H1 (cell line): Measurements from ENCODE around the gene TBC1D19. TPM values are rescaled to one million over a fixed set of nuclear protein-coding genes. Genes with fewer than 3 reads are reported as not detected.

Experiments
- CTCF ChIA-PET: fragments of 300-600 bp; sonication (Branson Sonifier 250); formaldehyde crosslinking; loops from one replicate; lab custom pipeline; 2021; ENCODE audit not compliant: partially characterized antibody; lab: Charles Lee
- POLR2A ChIA-PET: fragments of 300-600 bp; sonication (Branson Sonifier 250); formaldehyde crosslinking; loops from one replicate; lab custom pipeline; 2021; ENCODE audit warnings: inconsistent platforms; ENCODE audit not compliant: partially characterized antibody; lab: Charles Lee
- DNase-seq, 2 experiments: peaks; one replicate each; pipeline versions ENCODE4 v3.0.0 to v3.0.0-alpha.2; 2010 to 2022; ENCODE audit warnings: low spot score in 2 of 2, low read depth in 1 of 2, mixed read lengths in 1 of 2
- FAIRE-seq: peaks from 2 replicates; lab custom pipeline; 2011; peaks lifted over from hg19 to GRCh38; lab: Jason Lieb, UNC
- H2AFZ ChIP-seq: 2 replicates; pipeline ENCODE4 v1.8.1; 2012; ENCODE audit warnings: low read length, inconsistent platforms
- H2AK5ac ChIP-seq: 2 replicates; pipeline ENCODE4 v1.6.1; 2013; ENCODE audit warnings: low read depth, low read length
- H2BK120ac ChIP-seq: replicated peaks from 2 replicates; pipeline ENCODE3; 2013; ENCODE audit warnings: low read depth, low read length, inconsistent platforms
- H2BK12ac ChIP-seq: 2 replicates; pipeline ENCODE4 v1.6.1; 2013; ENCODE audit warnings: low read depth, low read length
- H2BK15ac ChIP-seq: 2 replicates; pipeline ENCODE4 v1.6.1; 2013; ENCODE audit warnings: low read length
- H2BK20ac ChIP-seq: 2 replicates; pipeline ENCODE4 v1.6.1; 2013; ENCODE audit warnings: low read length
- H2BK5ac ChIP-seq: 2 replicates; pipeline ENCODE4 v1.6.1; 2013; ENCODE audit warnings: low read depth, low read length
- H3K14ac ChIP-seq: 2 replicates; pipeline ENCODE4 v1.6.1; 2013; ENCODE audit warnings: inconsistent platforms; ENCODE audit not compliant: insufficient read length
- H3K18ac ChIP-seq: 2 replicates; pipeline ENCODE4 v1.6.1; 2013; ENCODE audit warnings: low read length; ENCODE audit errors: extremely low read depth
- H3K23ac ChIP-seq: 2 replicates; pipeline ENCODE4 v1.6.1; 2013; ENCODE audit warnings: inconsistent platforms; ENCODE audit not compliant: insufficient read length
- H3K23me2 ChIP-seq: 2 replicates; pipeline ENCODE4 v1.6.1; 2013; ENCODE audit warnings: low read depth, low read length
- H3K27ac ChIP-seq: 2 replicates; pipeline ENCODE4 v1.6.1; 2011; ENCODE audit warnings: low read depth, low read length, inconsistent platforms
- H3K27me3 ChIP-seq, 4 experiments: replicated peaks in 1 of 4; 1 replicate in 1 of 4; 2 replicates in 3 of 4; pipeline versions ENCODE4 v1.6.1 to v1.8.1; 2011 to 2013; ENCODE audit warnings: low read length in 3 of 4, mild to moderate bottlenecking in 3 of 4, inconsistent platforms in 2 of 4, mixed read lengths in 2 of 4, moderate library complexity in 1 of 4; ENCODE audit not compliant: control insufficient read depth in 3 of 4, insufficient read depth in 3 of 4; ENCODE audit errors: extremely low read depth in 1 of 4
- H3K36me3 ChIP-seq, 4 experiments: 2 replicates each; pipeline versions ENCODE4 v1.6.1 to v1.8.1; 2011 to 2013; ENCODE audit warnings: mild to moderate bottlenecking in 4 of 4, low read length in 3 of 4, moderate library complexity in 2 of 4, control low read depth in 1 of 4, inconsistent platforms in 1 of 4; ENCODE audit not compliant: insufficient read depth in 4 of 4, control insufficient read depth in 2 of 4
- H3K4ac ChIP-seq: replicated peaks from 2 replicates; pipeline ENCODE3; 2013; ENCODE audit warnings: low read length, low read depth, mixed read lengths, inconsistent platforms; ENCODE audit not compliant: insufficient read length
- H3K4me1 ChIP-seq, 4 experiments: replicated peaks in 1 of 4; 1 replicate in 1 of 4; 2 replicates in 3 of 4; pipeline versions ENCODE4 v1.6.1 to v1.8.1; 2011 to 2013; ENCODE audit warnings: low read length in 3 of 4, inconsistent platforms in 2 of 4, mixed read lengths in 1 of 4; ENCODE audit not compliant: insufficient read depth in 4 of 4, control insufficient read depth in 3 of 4
- H3K4me2 ChIP-seq, 2 experiments: 2 replicates each; pipeline versions ENCODE4 v1.6.1 to v1.8.1; 2011 to 2013; ENCODE audit warnings: low read depth in 2 of 2, low read length in 2 of 2, control low read depth in 1 of 2, inconsistent platforms in 1 of 2, mild to moderate bottlenecking in 1 of 2; ENCODE audit not compliant: insufficient read depth in 1 of 2
- H3K4me3 ChIP-seq, 4 experiments: fragments of 200-600, 300-600 bp in 1 of 4; sonication (generic), shearing (Covaris generic), sonication (Bioruptor Twin) in 1 of 4; 2 replicates each; pipeline versions ENCODE4 v1.5.1 to v1.8.1; 2011 to 2016; ENCODE audit warnings: low read length in 4 of 4, low read depth in 3 of 4, control low read depth in 2 of 4, inconsistent platforms in 2 of 4, mild to moderate bottlenecking in 2 of 4, mixed read lengths in 1 of 4, moderate library complexity in 1 of 4; ENCODE audit not compliant: insufficient read depth in 2 of 4; ENCODE audit errors: extremely low read depth in 1 of 4
- H3K56ac ChIP-seq: replicated peaks from 2 replicates; pipeline ENCODE3; 2013; ENCODE audit warnings: low read depth, mild to moderate bottlenecking, mixed read lengths, low read length, inconsistent platforms; ENCODE audit not compliant: insufficient read length
- H3K79me1 ChIP-seq: 2 replicates; pipeline ENCODE4 v1.6.1; 2013; ENCODE audit warnings: low read depth, low read length, control low read depth
- H3K79me2 ChIP-seq, 2 experiments: 2 replicates each; pipeline versions ENCODE4 v1.6.1 to v1.8.1; 2012 to 2013; ENCODE audit warnings: low read length in 2 of 2, mild to moderate bottlenecking in 2 of 2, inconsistent platforms in 1 of 2; ENCODE audit not compliant: insufficient read depth in 2 of 2, control insufficient read depth in 1 of 2
- H3K9ac ChIP-seq, 4 experiments: replicated peaks in 1 of 4; 1 replicate in 1 of 4; 2 replicates in 3 of 4; pipeline versions ENCODE4 v1.6.1 to v1.8.1; 2011 to 2013; ENCODE audit warnings: low read depth in 3 of 4, low read length in 3 of 4, control low read depth in 2 of 4, mild to moderate bottlenecking in 2 of 4, moderate library complexity in 2 of 4, inconsistent platforms in 1 of 4; ENCODE audit errors: extremely low read depth in 1 of 4
- H3K9me3 ChIP-seq, 2 experiments: 2 replicates each; pipeline versions ENCODE4 v1.6.1 to v1.8.1; 2012 to 2013; ENCODE audit warnings: mild to moderate bottlenecking in 2 of 2, moderate library complexity in 2 of 2, control low read depth in 1 of 2, inconsistent platforms in 1 of 2, low read depth in 1 of 2, low read length in 1 of 2, mixed read lengths in 1 of 2; ENCODE audit not compliant: insufficient read depth in 2 of 2
- H4K20me1 ChIP-seq, 2 experiments: replicated peaks in 1 of 2; 2 replicates each; pipeline versions ENCODE3 to v1.8.1; 2011 to 2013; ENCODE audit warnings: inconsistent platforms in 2 of 2, low read length in 2 of 2, mild to moderate bottlenecking in 1 of 2; ENCODE audit not compliant: insufficient read depth in 2 of 2, control insufficient read depth in 1 of 2
- H4K5ac ChIP-seq: 2 replicates; pipeline ENCODE4 v1.6.1; 2013; ENCODE audit warnings: low read length, low read depth, mixed read lengths, inconsistent platforms; ENCODE audit not compliant: insufficient read length
- H4K8ac ChIP-seq: 2 replicates; pipeline ENCODE4 v1.8.0; 2013; ENCODE audit warnings: mild to moderate bottlenecking, moderate library complexity, low read length, inconsistent platforms; ENCODE audit not compliant: insufficient read depth; ENCODE audit errors: extremely low read depth
- H4K91ac ChIP-seq: replicated peaks from 2 replicates; pipeline ENCODE3; 2013; ENCODE audit warnings: low read length, mixed read lengths, inconsistent platforms; ENCODE audit not compliant: insufficient read length
- RFX5 ChIP-seq: IDR thresholded peaks from 2 replicates; pipeline ENCODE4 v1.6.1; 2011; ENCODE audit warnings: low read depth, low read length, improper control_type of control experiment, borderline replicate concordance
- polyA plus RNA-seq, 7 experiments: library from polyadenylated mRNA; depleted of rRNA in 3 of 7; stranded (reverse) in 5 of 7; unstranded in 2 of 7; fragments of >200 nt in 5 of 7; fragments of 200-250 nt in 2 of 7; gene quantifications; 1 replicate in 5 of 7; 2 replicates in 1 of 7; 4 replicates in 1 of 7; pipeline versions ENCODE4 v1.2.1 to v1.2.3, GENCODE V29; 2011 to 2013; ENCODE audit warnings: missing spikeins in 2 of 7, mixed read lengths in 2 of 7
- total RNA-seq: library from RNA; stranded (reverse); fragmentation: NEBNext Ultra II Directional; extraction: Animal tissue kit (Norgen Biotek cat#: 25700); gene quantifications from 2 replicates; pipeline ENCODE4 v1.2.1, GENCODE V29; 2021

The TBC1D19 gene
- total and polyA plus RNA-seq, 2 of the 8 experiments (the other 6 are each of a cell fraction or from before 2014, with no cell fraction given): 1.9 to 3.5 TPM

DNA sequence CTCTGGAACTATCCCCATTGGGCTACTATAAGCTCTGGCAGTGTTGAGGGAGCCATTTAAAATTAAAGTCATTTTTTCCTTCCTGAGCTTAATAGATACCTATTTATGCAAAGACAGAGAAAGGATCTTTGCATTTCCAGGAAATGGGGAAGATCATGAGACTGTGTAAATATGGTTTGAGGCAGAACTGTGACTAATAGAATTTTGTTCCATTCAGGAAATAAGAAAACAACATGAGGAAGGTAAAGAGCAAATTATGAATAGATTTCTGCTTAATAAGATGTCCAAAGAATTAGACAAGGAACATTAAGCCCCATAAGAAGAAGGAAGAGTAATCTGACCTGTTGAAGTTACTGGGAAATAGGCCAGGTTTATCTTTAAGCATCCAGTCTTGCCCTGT is 17.8 kb upstream of the TBC1D19 start:
- no peak for FAIRE-seq
- Histone ChIP-seq H3K79me1 (no peaks in the 10 kb centered on the region), H3K4ac (no peak overlapping the region), H3K79me2 (no peaks in the 10 kb centered on the region), H3K9ac (no peak overlapping the region), H2BK120ac (no peak overlapping the region), H4K91ac (no peak overlapping the region), H3K27me3 (no peaks in the 10 kb centered on the region; a peak in 1 of 7 replicates), H3K18ac (no peak overlapping the region), H2BK15ac (no peak overlapping the region), H2AK5ac (no peak overlapping the region), H3K23ac (no peak overlapping the region), H2BK12ac (no peak overlapping the region), H2BK20ac (no peak overlapping the region), H3K9me3 (no peaks in the 10 kb centered on the region), H3K4me3 (no peak overlapping the region), H2AFZ (no peak overlapping the region), H3K4me2 (no peak overlapping the region), H4K8ac (no peak overlapping the region), H3K4me1 (no peaks in the 10 kb centered on the region), H2BK5ac (no peak overlapping the region), H3K56ac (no peak overlapping the region), H3K36me3 (no peaks in the 10 kb centered on the region), H3K27ac (no peak overlapping the region), H3K14ac (no peak overlapping the region), H3K23me2 (no peaks in the 10 kb centered on the region), H4K5ac (no peak overlapping the region), H4K20me1 (no peaks in the 10 kb centered on the region)
- ChIA-PET POLR2A (no interaction called here), CTCF (interaction anchor here (1.1 kb wide), 1 partner anchor 578 kb away, joined by 3 read pairs; no protein-coding TSS in a partner anchor)
- no peak for DNase-seq
- TF ChIP-seq RFX5: no peak
